ENCODE results near the gene SLC6A17. TPM values are rescaled to one million over a fixed set of nuclear protein-coding genes. Genes with fewer than 3 reads are reported as not detected.

The SLC6A17 gene
- total RNA-seq, 1 donor from 2014 or later = 1.6 TPM

DNA sequence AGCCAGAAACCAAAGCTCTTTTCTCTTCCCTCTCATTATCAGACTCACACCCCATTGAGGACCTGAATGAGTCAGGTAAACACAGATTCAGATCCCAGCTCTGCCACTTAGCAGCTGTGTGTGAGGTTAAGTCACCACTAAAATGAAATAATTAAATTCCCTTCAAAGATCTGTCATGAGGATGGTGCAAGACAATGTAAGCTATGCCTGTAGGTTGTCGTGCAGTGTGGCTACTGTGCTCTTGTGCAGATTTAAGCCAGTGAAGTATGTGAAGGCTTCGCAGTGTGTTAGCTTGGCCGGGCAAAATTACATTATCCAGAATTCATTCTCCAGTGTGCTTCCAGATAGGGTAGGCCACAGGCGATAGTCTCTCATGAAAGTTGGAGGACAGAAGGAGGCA lies 24.5 kb upstream of the SLC6A17 start:
- Mint-ChIP-seq H3K36me3 (ENCODE audit: low read depth) (no peaks in the 10 kb centered on the region), H3K4me1 (ENCODE audit: low read depth) (peaks cover 9% of the 10 kb centered on the region), H3K27me3 (ENCODE audit: low read depth) (peaks cover 11% of the 10 kb centered on the region), H3K9me3 (ENCODE audit: low read depth) (peaks cover 13% of the 10 kb centered on the region), H3K27ac (ENCODE audit: unreplicated experiment) (no peak overlapping the region), H3K4me3 (ENCODE audit: unreplicated experiment) (no peak overlapping the region)
- DNase-seq (ENCODE audit: low spot score) = no peak
- TF ChIP-seq, protein P1, sequence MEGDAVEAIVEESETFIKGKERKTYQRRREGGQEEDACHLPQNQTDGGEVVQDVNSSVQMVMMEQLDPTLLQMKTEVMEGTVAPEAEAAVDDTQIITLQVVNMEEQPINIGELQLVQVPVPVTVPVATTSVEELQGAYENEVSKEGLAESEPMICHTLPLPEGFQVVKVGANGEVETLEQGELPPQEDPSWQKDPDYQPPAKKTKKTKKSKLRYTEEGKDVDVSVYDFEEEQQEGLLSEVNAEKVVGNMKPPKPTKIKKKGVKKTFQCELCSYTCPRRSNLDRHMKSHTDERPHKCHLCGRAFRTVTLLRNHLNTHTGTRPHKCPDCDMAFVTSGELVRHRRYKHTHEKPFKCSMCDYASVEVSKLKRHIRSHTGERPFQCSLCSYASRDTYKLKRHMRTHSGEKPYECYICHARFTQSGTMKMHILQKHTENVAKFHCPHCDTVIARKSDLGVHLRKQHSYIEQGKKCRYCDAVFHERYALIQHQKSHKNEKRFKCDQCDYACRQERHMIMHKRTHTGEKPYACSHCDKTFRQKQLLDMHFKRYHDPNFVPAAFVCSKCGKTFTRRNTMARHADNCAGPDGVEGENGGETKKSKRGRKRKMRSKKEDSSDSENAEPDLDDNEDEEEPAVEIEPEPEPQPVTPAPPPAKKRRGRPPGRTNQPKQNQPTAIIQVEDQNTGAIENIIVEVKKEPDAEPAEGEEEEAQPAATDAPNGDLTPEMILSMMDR (IDR thresholded peaks at IDR 0.05) = no peak

DNA sequence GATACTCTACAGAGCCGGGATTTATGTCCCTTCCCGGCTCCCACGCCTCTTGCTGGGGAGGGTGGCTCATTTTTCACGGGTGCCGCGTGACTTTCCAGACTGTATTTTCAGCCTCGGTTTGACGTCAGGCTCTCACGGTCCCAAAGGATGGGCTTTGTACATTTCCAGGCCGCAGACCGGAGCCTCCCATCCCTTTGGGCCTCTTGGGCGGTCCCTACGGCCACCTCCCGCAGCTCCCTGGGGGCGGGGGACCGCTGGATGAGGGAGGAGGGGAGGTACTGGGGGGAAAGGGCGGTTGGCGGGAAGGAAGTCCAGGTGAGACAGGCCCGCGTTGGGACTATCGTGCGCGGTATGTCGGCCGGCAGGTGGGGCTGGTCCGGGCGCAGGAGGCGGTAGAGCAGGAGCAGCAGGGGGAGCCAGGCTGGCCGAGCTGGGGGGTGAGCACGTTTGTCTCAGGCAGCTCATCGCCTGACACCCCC lies 20.1 kb upstream of the SLC6A17 start:
- Mint-ChIP-seq H3K4me3 (ENCODE audit: unreplicated experiment) (no peak overlapping the region), H3K36me3 (ENCODE audit: low read depth) (no peaks in the 10 kb centered on the region), H3K9me3 (ENCODE audit: low read depth) (peaks cover 4% of the 10 kb centered on the region), H3K27ac (ENCODE audit: unreplicated experiment) (no peak overlapping the region), H3K4me1 (ENCODE audit: low read depth) (no peaks in the 10 kb centered on the region), H3K27me3 (ENCODE audit: low read depth) (peaks cover 17% of the 10 kb centered on the region)
- TF ChIP-seq, protein P1 (IDR thresholded peaks at IDR 0.05) = peak; percentile 45
- DNase-seq (ENCODE audit: low spot score) = no peak

DNA sequence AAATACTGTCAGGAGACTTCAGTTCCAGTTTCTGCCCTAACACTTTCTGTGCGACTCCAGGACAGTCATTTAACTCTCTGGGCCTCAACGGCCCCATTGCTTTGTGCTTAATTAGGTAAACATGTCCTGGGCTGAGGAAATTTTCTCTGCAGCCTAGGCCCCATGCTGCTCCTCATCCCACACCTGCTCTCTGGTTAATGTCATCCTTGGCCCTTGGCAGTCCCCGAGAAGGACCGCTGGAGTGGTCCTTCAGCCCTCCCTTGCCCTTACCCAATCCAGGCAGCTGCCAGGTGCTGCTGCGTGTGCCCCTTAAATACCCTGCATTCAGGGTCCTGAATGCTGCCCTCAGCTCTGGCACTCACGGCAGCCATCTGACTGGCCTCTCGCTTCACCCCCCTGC lies 19.3 kb upstream of the SLC6A17 start:
- TF ChIP-seq, protein P1 (IDR thresholded peaks at IDR 0.05) = no peak
- peaks cover 25% of the 10 kb centered on the region for H3K27me3 Mint-ChIP-seq (ENCODE audit: low read depth)
- H3K4me3 Mint-ChIP-seq (ENCODE audit: unreplicated experiment) = no peak overlapping the region

DNA sequence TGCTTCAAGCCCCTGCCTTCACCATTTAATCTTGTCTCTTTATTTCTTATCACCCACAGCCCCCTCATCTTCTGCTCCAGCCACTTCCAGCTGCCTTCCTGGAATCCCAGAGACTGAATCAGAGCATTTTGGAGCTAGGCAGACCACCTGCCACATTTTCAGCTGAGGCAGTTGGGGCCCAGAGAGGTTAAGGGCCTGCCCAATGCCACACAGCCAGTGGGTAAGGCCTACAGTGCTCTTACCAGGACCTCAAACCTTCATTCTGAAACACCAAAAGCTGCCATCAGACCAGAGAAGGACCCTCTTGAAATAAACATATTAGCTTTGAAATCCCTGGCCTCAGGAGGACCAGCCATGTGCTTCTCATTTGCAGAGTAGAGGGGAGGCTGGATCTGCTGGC lies 17.6 kb upstream of the SLC6A17 start:
- no peaks in the 10 kb centered on the region for H3K36me3 Mint-ChIP-seq (ENCODE audit: low read depth)
- TF ChIP-seq, protein P1 (IDR thresholded peaks at IDR 0.05) = no peak
- DNase-seq (ENCODE audit: low spot score) = no peak
- peaks cover 39% of the 10 kb centered on the region for H3K27me3 Mint-ChIP-seq (ENCODE audit: low read depth)
- no peak overlapping the region for H3K27ac Mint-ChIP-seq (ENCODE audit: unreplicated experiment)
- no peak overlapping the region for H3K4me3 Mint-ChIP-seq (ENCODE audit: unreplicated experiment)
- H3K9me3 Mint-ChIP-seq (ENCODE audit: low read depth) = no peaks in the 10 kb centered on the region
- H3K4me1 Mint-ChIP-seq (ENCODE audit: low read depth) = peaks cover 6% of the 10 kb centered on the region

More for the DNA sequence above, 19.3 kb upstream of the SLC6A17 start:
- Mint-ChIP-seq H3K27ac (ENCODE audit: unreplicated experiment) (no peak overlapping the region), H3K9me3 (ENCODE audit: low read depth) (no peaks in the 10 kb centered on the region), H3K36me3 (ENCODE audit: low read depth) (no peaks in the 10 kb centered on the region), H3K4me1 (ENCODE audit: low read depth) (no peaks in the 10 kb centered on the region)
- no peak for DNase-seq (ENCODE audit: low spot score)

DNA sequence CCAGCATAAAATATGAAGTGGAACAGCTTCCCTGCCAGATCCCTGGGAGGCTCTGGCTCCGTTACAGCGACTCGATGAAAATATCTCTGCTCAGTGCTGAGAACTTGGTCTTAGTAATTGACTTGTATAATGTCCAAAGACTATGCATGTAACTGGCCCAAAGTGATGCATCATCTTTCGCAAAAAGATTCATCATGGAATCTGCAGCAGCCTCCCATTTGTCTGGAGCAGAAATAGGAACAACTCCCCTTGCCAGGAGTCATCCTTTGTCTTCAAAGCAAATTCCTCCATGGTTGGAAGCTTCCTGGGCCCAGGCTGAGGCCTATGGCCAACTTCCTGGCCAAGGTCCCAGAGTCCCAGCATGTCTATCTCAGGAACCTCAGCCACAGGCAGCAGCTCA lies 16.9 kb upstream of the SLC6A17 start:
- Mint-ChIP-seq H3K9me3 (ENCODE audit: low read depth) (no peaks in the 10 kb centered on the region), H3K4me1 (ENCODE audit: low read depth) (peaks cover 6% of the 10 kb centered on the region), H3K4me3 (ENCODE audit: unreplicated experiment) (no peak overlapping the region), H3K27me3 (ENCODE audit: low read depth) (peaks cover 42% of the 10 kb centered on the region), H3K27ac (ENCODE audit: unreplicated experiment) (no peak overlapping the region), H3K36me3 (ENCODE audit: low read depth) (no peaks in the 10 kb centered on the region)
- TF ChIP-seq, protein P1 (IDR thresholded peaks at IDR 0.05) = no peak
- no peak for DNase-seq (ENCODE audit: low spot score)

Data from chondrocyte (in vitro differentiated cells).